PFSK-1 (cell line): ENCODE data around the gene SPTBN1.

Experiments used
- POLR2AphosphoS5 ChIP-seq: IDR thresholded peaks from 2 replicates; pipeline ENCODE4 v1.6.1; 2012; ENCODE audit warnings: low read depth, mild to moderate bottlenecking, control low read depth, low read length, moderate library complexity
- TAF1 ChIP-seq: IDR thresholded peaks from 2 replicates; pipeline ENCODE4 v1.6.1; 2012; ENCODE audit warnings: low read length, control low read depth, borderline replicate concordance; ENCODE audit not compliant: insufficient read depth
- TF ChIP-seq, protein P1 (sequence below), 2 experiments: IDR thresholded peaks; 2 replicates each; pipeline versions ENCODE4 v1.6.1 to v1.8.0; 2011 to 2012; ENCODE audit warnings: low read depth in 2 of 2, low read length in 2 of 2, control low read depth in 1 of 2, inconsistent platforms in 1 of 2, mild to moderate bottlenecking in 1 of 2, moderate library complexity in 1 of 2; ENCODE audit not compliant: insufficient read depth in 1 of 2

DNA sequence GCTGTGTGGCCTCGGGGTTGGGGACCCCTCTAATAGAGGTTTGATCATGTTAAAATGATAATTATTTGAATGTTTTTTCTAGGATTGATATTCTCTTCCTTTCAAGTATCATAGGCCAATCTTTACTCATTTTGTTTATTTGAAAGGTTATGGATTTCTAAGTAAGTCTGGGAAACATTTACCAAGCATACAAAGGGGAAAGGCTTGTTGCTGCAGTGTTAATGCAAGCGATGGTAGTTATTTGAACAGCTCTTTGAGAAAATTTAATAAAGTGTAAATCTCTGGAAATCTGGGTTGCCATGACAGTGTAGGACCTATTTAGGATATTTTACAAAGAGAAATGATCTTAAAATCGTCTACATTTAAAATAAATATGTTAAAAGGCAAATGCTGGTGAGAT, 56.1 kb downstream of the SPTBN1 start:
- TF ChIP-seq, protein P1, sequence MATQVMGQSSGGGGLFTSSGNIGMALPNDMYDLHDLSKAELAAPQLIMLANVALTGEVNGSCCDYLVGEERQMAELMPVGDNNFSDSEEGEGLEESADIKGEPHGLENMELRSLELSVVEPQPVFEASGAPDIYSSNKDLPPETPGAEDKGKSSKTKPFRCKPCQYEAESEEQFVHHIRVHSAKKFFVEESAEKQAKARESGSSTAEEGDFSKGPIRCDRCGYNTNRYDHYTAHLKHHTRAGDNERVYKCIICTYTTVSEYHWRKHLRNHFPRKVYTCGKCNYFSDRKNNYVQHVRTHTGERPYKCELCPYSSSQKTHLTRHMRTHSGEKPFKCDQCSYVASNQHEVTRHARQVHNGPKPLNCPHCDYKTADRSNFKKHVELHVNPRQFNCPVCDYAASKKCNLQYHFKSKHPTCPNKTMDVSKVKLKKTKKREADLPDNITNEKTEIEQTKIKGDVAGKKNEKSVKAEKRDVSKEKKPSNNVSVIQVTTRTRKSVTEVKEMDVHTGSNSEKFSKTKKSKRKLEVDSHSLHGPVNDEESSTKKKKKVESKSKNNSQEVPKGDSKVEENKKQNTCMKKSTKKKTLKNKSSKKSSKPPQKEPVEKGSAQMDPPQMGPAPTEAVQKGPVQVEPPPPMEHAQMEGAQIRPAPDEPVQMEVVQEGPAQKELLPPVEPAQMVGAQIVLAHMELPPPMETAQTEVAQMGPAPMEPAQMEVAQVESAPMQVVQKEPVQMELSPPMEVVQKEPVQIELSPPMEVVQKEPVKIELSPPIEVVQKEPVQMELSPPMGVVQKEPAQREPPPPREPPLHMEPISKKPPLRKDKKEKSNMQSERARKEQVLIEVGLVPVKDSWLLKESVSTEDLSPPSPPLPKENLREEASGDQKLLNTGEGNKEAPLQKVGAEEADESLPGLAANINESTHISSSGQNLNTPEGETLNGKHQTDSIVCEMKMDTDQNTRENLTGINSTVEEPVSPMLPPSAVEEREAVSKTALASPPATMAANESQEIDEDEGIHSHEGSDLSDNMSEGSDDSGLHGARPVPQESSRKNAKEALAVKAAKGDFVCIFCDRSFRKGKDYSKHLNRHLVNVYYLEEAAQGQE (IDR thresholded peaks at IDR 0.05; ENCODE audit: insufficient read depth in 1 of 2, low read depth in 2 of 2, low read length in 2 of 2) = no peak
- TF ChIP-seq TAF1 = no peak
- TF ChIP-seq POLR2AphosphoS5 = no peak
